Loucy (cell line): ENCODE data around the gene GRIN3B.

ENCODE experiments used
- CTCF ChIP-seq: fragments of 200-600 bp; sonication (generic); conservative IDR thresholded peaks from 2 replicates; pipeline ENCODE4 v1.5.1; 2014; ENCODE audit warnings: mild to moderate bottlenecking, antibody characterized with exemption, low read length
- EZH2phosphoT487 ChIP-seq: fragments of 200-600 bp; IDR thresholded peaks from 2 replicates; pipeline ENCODE4 v1.6.1; 2018; ENCODE audit warnings: antibody characterized with exemption, mild to moderate bottlenecking, moderate library complexity, borderline replicate concordance

GRCh38 chr19:1039646-1040475, 39.6 kb downstream of the GRIN3B start, which contains the start of gene ABCA7:
- no peak for TF ChIP-seq CTCF
- TF ChIP-seq EZH2phosphoT487: no peak
